ENCODE results near the gene NSD2.
A peak's percentile ranks its signal among the peaks of the same experiment; 100 is the strongest.
"Not testable (repeated sequence)": the region's sequence is repeated elsewhere in the genome, so short reads cannot be mapped to it uniquely, and the experiment has no call there.

NSD2 gene

DNA sequence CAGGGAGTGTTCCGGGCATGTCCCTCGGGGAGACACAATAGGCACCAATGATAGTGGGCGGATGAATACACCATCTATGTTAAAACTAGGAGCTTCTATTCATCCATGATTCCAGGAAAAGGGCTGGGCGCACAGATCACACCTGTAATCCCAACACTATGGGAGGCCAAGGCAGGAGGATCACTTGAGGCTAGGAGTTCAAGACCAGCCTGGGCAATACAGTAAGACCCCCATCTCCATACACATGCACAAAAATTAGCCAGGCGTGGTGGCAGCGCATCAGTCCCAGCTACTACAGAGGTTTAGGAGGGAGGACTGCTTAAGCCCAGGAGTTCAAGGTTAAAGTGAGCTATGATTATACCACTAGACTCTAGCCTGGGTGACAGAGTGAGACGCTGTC, 135.2 kb downstream of the NSD2 start:
- DNase-seq (ENCODE audit: low read depth in 2 of 2) = no peak

DNA sequence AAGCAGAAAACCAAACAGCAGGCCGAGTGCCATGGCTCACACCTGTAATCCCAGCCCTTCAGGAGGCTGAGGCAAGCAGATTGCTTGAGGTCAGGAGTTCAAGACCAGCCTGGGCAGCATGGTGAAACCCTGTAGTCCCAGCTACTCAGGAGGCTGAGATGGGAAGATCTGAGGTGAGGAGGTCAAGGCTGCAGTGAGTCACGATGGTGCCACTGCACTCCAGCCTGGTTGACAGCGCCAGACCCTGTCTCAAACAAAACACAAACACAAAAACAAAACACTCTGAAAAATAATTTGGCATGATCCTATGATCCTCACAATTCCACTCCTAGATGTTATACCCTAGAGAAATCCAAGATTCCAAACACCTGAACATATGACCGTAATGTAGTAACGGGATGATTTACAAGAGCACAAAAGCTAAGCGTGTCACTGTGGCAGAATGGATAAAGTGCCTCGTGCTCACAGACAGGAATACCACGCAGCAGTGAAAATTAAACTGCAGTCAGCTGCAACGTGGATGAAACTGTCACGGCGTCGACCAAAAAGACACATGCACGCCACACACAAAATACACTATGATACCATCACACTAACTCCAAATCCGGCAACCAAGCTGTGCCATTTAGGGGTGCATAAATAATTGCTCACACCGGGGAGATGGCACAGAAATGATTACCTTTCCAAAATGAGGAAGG, 135.9 kb downstream of the NSD2 start:
- DNase-seq (ENCODE audit: low read depth in 2 of 2) = no peak

DNA sequence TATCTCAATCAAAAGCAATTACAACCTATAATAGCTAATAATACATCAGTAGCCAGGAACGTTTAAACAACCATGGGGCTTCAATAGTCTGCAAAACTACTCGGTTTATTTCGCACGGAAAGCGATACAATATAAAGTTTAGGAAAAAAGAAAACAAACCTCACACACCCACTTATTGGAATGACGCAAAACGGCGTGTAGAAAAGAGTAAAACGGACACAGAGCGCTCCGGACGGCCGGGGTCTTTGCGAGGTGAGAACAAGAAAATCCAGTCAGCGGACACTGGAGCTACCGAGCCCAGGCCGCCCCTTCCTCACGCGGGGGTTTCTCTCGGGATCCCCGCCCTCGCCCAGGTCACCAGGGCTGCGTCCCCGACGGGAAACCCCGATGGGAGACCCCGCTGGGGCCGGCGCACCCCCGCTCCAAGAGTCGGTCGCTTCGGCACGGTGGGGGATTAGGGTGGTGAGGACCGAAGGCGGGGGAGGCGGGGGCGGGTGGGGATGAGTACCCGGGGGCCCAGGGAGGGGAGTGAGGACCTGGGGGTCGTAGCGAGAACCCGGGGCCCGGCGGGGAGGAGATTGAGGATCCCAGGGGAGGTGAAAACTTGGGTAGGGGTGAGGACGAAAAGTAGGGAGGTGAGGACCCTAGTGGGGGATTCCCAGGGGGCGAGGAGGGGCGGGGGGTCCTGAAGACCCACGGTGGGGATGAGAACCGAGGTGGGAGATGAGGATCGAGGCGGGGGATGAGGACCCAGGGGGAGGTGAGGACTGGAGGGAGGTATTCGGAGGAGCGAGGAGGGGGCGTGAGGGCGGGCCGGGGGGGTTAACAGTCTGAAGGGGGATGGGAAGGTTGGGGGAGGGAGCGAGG, 136.8 kb downstream of the NSD2 start:
- no peak for DNase-seq (ENCODE audit: low read depth in 2 of 2)

DNA sequence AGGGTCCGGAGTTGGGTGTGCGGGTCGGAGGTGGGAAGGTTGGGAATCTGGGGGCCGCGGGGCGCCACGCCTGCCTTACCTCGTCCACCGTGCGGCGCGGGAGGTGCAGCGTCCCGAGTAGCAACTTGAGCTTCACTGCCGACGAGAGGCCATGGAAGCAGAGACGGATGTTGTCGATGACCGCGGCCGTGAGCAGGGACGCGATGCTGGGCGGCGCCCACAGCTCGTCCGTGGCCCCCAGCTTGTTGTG, 137.4 kb downstream of the NSD2 start:
- no peak for DNase-seq (ENCODE audit: low read depth in 2 of 2)

DNA sequence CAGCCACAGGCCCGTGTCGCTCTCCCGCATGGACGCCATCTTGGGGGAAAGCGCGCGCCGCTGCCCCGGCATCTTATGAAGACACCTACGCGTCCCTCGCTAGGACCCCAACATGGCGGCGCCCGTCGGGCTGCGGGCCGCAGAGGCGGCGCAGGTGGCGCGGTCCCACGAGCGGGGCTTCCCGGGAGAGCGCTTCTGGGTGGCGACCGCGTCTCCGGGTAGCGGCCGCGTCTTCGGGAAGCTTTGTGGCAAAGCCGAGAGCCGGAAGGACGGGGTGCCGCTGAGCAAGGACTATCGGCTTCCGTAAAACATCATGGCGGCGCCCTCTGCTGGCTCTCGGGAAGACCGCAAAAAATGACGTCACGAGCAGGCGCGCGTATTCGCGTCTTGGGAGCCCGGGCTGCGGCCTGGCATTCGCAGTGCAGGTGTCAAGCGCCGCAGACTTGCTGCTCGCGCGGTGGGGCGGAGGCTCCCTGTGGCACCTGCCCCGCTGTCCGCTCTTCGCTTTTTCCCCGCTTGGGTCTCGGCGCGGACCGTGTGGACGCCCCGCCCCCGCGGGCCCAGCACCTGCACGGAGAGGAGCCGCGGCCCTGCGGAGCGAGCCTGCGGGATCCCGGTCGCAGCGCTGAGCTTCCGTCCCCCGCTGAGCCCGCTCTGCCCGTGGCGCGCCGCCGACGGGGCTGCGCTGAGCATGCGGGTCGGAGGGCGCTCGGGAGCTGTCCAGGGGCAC, 137.9 kb downstream of the NSD2 start, which contains the start of gene NELFA:
Gene NELFA (minus strand): TSS at position 54 of the 730 bp plus-strand sequence. CDS start 15 bp downstream, at position 39.
- peak; percentile 87 for DNase-seq (ENCODE audit: low read depth in 2 of 2)

DNA sequence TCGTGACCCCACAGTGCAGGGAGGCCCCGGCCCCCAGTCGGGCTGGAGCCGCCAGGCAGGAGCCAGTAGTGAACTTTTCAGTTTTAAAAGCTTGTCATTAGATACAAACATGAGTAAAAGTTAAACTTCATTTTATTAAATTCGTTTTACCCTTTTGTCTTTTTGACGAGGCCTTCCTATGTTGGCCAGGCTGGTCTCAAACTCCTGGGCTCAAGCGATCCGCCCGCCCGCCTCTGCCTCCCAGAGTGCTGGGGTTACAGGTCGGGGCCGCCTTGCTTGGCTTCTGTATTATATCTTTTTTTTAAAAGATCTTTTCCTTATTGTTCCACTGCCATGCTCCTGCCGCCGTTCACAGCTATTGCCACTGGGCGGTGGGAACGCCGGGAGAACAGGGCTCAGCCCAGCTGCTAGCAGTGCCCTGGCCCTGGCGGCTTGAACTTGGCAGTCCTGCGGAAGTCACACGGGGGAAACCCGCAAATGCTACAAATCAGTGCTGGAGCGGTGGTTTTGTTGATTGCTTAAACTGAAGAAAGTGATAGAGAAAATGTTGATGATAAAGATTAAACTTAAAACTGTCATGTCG, 138.5 kb downstream of the NSD2 start:
- peak; percentile 9 to 23 for DNase-seq (ENCODE audit: low read depth in 2 of 2)

DNA sequence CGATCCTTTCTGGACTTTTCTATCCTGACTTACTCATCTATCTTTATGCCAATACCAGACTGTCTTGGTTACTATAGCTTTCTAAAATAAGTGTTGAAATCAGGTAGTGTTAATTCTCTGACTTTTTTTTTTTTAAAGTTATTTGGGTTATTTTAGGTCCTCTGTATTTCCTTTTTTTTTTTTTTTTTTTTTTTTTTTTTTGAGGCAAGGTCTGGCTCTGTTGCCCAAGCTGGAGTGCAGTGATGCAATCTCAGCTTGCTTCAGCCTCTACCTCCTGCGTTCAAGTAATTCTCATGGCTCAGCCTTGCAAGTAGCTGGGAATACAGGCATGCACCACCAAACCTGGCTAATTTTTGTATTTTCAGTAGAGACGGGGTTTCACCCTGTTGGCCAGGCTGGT, 140.4 kb downstream of the NSD2 start:
- DNase-seq (ENCODE audit: low read depth in 2 of 2) = no peak

DNA sequence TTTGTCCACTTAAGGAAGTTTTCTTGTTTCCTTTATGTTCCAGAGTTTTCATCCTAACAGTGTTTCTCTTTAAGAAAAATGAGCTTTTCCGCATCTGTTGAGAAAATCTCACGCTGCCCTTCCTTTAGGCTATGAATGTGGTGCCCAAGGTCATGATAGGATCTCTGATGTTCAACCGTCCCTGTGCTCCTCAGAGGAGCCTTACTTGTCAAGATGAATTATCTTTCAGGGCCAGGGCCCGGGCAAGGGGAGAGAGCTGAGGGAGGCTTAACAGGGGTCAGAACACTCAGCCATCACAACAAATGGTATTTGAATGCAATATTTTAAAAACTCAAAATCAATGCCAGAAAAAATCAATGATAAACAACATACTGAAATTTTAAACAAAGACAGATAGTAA, 143.8 kb downstream of the NSD2 start:
- no peak for DNase-seq (ENCODE audit: low read depth in 2 of 2)

DNA sequence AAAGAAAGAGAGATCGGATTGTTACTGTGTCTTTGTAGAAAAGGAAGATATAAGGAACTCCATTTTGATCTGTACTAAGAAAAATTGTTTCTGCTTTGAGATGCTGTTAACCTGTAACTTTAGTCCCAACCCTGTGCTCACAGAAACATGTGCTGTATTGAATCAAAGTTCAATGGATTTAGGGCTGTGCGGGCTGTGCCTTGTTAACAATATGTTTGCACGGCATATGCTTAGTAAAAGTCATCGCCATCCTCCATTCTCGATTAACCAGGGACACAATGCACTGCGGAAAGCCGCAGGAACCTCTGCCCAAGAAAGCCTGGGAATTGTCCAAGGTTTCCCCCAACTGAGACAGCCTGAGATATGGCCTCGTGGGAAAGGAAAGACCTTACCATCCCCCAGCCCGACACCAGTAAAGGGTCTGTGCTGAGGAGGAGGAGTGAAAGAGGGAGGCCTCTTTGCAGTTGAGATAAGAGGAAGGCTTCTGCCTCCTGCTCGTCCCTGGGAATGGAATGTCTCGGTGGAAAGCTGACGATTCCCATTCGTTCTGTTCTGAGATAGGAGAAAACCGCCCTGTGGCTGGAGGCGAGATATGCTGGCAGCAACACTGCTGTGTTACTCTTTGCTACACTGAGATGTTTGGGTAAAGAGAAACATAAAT, 150.3 kb downstream of the NSD2 start:
- not testable (repeated sequence) for DNase-seq (ENCODE audit: low read depth in 2 of 2)

DNA sequence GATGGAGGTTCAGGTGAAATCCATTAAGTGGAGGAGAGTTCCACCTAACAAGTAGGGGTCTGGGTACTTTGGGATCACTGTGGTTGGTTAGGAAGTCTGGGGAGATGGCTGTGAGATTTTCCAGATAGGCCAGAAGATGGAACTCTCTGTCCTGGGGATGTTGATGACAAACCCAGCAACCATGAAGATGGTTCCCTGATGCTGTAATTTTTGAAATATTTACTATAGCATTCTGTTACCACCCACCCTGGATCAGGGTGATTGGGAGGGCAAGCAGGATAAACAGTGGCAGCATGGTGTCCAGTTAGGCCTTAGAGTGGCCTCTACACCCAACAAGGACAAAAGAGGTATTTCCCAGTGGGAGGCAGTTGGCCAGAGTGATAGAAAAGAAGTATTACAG, 153.5 kb downstream of the NSD2 start:
- no peak for DNase-seq (ENCODE audit: low read depth in 2 of 2)

DNA sequence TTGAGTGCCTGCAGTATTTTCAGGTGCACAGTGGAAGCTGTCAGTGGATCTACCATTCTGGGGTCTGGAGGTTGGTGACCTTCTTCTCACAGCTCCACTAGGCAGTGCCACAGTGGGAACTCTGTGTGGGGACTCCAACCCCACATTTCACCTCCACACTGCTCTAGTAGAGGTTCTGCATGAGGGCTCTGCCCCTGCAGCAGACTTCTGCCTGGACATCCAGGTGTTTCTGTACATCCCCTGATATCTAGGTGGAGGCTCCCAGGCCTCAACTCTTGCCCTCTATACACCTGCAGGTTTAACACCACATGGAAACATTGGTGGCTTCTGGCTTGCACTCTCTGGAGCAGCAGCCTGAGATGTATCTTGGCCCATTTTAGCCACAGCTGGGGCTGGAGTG, 154.6 kb downstream of the NSD2 start:
- no peak for DNase-seq (ENCODE audit: low read depth in 2 of 2)

DNA sequence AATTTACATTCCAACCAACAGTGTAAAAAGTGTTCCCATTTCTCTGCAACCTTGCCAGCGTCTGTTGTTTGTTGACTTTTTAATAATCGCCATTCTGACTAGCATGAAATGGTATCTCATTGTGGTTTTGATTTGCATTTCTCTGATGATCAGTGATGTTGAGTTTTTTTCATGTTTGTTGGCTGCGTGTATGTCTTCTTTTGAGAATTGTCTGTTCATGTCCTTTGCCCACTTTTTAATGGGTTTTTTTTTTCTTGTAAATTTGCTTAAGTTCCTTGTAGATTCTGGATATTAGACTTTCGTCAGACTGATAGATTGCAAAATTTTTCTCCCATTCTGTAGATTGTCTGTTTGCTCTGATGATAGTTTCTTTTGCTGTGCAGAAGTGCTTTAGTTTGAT, 155.9 kb downstream of the NSD2 start:
- not testable (repeated sequence) for DNase-seq (ENCODE audit: low read depth in 2 of 2)

DNA sequence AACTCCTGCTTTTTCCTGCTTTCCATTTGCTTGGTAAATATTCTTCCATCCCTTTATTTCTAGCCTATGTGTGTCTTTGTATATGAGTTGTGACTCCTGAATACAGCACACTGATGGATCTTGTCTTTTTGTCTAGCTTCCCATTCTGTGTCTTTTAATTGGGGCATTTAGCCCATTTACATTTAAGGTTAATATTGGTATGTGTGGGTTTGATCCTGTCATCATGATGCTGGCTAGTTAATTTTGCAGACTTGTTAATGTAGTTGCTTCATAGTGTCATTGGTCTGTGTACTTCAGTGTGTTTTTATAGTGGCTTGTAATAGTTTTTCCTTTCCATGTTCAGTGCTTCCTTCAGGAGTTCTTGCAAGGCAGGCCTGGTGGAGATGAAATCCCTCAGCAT, 160.0 kb downstream of the NSD2 start:
- DNase-seq (ENCODE audit: low read depth in 2 of 2) = not testable (repeated sequence)

Data from stimulated activated CD8-positive, alpha-beta memory T cell treated with anti-CD3 and anti-CD28 coated beads, Interleukin-15, amount 100 ng/mL, for 4 hours (primary cell).